Measurements from ENCODE around the gene ERFE.
"Not testable (repeated sequence)": the region's sequence is repeated elsewhere in the genome, so short reads cannot be mapped to it uniquely, and the experiment has no call there.

Gene ERFE

GRCh38 chr2:238171072-238171431 is 12.3 kb downstream of the ERFE start:
- DNase-seq, result not testable (repeated sequence)

DNA sequence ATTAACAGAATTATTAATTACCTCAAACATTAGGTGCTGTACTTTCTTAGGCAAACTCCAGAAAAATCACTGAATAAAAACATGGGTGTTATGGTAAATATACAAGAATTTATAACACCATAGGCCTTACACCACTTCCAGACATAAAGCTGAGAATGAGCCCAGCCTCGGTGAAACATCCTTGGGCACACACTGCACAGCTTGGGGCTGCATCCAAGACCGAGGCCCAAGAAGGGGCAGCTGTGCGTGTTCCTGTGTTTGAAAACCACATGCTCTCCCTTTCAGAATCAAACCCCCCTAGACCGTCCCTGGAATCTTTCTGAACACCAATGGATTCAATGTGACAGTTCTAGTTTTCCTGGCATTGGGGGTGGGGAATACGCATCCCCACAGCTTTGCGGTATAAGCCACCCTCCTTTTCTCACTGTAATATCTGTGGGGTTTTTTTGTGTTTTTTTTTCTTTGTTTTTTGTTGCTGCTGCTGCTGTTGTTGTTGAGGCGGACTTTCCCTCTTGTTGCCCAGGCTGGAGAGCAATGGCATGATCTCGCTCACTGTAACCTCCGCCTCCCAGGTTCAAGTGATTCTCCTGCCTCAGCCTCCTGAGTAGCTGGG is 12.9 kb downstream of the ERFE start:
- no peak for DNase-seq

GRCh38 chr2:238172439-238172838 is 13.7 kb downstream of the ERFE start:
- no peak for DNase-seq

- DNase-seq, result no peak
Measured at GRCh38 chr2:238173692-238174091, 14.9 kb downstream of the ERFE start.

DNA sequence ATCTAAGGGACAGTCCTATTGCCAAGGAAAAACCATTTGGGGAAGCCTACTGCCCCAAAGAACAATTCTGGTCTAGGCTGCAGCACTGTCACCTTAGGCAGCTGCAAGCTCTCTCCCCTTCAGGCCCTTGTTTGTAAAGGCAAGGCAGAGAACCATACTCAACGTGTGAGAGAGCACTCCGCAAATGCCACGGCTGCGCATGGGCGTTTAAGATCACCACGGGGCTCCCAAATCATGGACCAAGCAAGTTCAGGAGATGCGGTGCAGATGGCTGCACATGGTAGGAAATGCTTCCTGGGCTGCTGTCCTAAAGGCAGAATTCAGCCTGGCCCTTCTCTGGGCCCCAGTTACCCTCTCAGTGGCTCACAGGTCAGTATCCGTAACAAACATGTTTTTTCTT is 15.5 kb downstream of the ERFE start:
- DNase-seq, result no peak

GRCh38 chr2:238174701-238175100 is 15.9 kb downstream of the ERFE start:
- no peak for DNase-seq

- no peak for DNase-seq
Measured at GRCh38 chr2:238176613-238177012, 17.8 kb downstream of the ERFE start.

DNA sequence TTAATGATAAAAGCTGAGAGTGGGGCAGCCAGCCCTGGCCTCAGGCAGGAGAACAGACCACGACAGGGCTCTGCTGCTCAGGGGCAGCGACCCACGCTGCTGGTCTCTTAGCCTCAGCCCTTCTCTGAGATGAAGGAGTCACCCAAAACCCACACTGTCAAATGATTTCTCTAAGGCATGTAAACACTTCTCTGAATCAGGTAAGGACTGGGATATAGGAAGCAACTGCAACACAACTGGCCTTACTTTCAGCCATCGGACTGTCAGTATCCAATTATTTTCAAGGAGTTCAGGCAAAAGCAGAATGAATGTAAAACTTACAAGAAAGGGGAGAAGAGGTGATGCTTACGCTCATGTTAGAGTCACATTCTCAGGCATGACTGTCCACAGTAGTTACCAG is 21.8 kb downstream of the ERFE start:
- no peak for DNase-seq

DNA sequence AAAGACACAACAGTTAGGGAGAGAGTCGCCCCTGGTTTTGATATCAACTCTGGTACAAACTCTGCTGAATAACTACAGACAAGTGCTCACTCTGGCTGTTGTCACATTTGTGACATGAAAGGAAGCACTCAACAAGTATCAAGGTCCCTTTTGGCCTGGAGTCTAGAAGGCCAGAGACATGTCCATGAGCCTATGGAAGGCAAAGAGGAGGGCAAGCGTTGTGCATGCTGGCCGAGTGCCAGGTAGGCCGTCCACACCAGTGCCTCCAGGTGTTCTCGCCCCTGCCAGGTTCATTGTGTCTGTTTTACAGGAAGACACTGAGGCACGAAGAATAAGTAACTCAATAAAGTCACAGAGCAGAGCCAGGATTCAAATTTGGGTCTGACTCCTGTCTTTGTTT is 23.6 kb downstream of the ERFE start:
- no peak for DNase-seq

DNA sequence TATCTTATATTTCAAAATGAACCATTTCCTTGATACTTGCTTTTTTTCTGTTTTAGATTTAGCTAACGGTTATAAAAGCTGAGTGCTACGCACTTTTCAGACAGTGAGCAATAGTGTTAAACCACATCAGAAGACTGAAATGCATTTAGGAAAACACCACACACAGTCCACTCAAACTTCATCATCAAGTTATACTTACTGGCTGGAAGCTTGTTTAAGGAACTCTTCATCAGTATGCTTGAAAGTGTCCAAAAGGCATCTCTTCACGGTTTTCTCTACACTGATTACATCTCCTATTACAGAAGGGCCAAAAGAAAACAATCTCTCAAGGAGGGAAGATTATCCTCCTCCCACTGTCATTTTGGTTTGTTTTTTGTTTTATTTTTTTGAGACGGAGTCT is 25.1 kb downstream of the ERFE start:
- no peak for DNase-seq

DNA sequence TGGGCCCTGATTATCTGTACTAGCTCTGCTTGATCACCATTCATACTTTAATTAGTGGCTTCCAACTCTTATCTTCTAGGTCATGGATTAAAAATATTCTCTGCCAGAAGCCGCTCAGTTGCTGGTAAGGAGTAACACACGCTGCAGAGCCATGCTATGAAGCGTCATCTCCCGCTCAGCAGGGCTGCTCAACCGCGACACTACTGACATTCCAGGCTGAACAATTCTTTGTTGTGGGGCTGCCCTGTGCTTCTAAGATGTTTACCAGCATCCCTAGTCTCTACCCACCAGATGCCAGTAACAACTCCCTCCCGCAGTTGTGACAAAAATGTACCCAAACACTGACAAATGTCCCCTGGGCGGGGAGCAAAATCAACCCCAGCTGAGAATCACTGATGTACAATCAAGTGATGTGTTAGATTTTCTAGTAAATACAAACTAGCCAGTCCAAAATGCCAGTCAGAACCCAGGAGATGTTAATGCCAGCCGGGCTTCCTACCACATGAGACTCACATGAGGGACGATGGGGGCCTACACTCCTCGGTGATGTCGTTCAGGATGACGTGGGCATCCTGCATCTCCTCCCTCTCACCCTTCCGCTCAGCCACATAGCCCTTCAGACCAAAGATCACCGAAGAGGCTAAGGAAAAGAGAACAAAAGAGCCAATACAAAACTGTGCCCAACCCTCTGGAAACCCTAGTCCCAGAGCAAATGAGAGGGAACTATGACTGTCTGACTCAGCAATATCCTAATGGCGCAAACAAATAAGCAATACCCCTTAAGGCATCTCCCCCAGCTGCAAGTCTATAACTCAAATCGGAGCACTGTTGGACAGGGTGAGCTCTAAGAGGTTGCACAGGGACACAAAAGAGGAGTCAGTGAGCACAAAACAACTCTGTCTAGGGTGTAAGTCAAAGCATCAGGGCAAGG is 29.1 kb downstream of the ERFE start:
- DNase-seq, result no peak

- DNase-seq, result no peak
Measured at GRCh38 chr2:238190445-238190844, 31.7 kb downstream of the ERFE start.

DNA sequence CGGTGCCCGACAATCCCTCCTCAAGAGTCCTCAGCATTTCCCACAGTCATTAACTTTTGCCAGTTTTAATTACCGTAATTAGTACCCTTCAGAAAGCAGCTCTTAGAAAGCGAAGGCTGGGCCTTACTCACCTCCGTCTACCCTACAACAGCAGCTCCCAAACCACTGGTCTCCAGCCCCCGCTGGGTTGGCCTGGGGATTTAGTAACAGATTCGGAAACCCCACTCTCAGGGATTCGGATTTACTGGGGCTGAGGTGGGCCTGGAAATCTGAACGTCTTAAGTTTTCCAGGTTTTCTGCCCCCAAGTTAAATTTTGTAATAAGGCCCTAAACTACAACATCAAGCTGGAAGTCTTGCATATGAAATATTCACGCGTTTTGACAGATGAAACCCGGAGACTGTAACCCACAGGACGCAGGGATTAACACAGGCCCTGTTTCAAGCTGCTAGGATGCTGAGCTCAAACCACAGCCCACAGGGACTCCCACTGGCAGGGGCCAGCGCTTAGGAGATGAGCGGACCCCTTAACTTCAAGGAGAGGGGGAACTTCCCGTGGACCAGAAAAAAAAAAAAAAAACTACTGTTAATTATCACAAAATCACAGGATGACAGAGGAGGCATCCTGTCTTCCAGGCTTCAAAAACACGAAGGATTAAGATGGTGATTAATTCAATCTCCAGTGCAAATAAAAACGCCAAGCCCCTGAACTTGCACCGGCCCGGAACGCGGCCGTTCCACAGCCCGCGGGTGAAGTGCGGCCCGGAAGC is 43.7 kb downstream of the ERFE start:
- DNase-seq, result peak; percentile 10

DNA sequence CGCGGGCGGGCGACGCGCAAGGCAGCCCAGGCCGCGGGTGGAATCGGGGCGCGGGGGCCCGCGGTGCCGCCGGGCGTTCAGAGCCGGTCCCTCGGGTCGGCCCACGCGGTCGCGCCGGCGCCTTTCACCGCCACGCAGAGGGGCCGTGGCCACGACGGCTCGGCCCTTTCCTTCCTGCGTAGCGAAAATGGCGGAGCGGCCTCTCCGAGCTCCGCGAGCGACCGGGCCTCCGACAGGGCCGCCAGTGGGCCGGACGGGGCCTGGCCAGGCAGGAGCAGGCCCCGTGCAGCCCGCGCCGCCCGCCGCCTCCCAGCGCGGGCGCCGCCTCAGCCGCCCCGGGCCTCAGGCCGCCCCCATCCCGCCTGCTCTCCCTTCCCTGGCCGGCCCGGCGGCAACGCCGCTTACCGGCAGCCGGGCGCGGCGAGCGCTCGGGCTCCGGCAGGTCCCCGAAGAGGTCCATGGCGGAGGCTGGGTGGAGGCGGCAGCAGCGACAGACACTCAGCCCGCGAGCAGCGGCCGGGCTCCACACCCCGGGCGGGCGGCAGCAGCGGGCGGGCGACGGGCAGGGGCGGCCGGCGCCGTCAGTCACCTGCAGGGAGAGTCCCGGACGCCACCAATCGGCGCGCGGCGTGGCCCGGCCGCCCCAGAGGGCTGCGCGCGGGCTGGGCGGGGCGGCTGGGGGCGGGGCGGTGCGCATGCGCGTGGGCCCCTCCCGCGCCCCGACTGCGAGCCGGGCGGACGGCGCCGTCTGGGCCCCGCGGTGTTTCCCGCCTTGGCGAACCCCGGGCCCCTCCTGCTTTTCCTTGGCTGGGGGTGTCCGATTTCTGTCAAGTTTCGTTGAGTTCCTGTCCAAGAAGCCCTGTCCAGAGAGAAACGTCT is 44.6 kb downstream of the ERFE start, which contains the start of gene ILKAP:
ILKAP (minus strand) TSS at position 602 of the 879 bp plus-strand sequence; CDS start at position 460, 142 bp downstream.
- DNase-seq, result peak; percentile 90

GRCh38 chr2:238203973-238204683 is 45.4 kb downstream of the ERFE start:
- no peak for DNase-seq

- no peak for DNase-seq
Measured at GRCh38 chr2:238207006-238207405, 48.2 kb downstream of the ERFE start.

GRCh38 chr2:238216651-238217184 is 57.9 kb downstream of the ERFE start:
- no peak for DNase-seq

Data from RPMI8226 (cell line).